GM18951 (cell line): ENCODE data around the gene VPS50.
A peak's percentile ranks its signal among the peaks of the same experiment; 100 is the strongest.

ENCODE experiments used
- POLR2A ChIP-seq: IDR thresholded peaks from 4 replicates; pipeline ENCODE4 v1.6.1; 2011; ENCODE audit warnings: mild to moderate bottlenecking; ENCODE audit not compliant: insufficient read length, insufficient read depth; ENCODE audit errors: extremely low read depth
- in situ Hi-C: fragments of 300-500 bp; cut with MboI; formaldehyde crosslinking; loops from one replicate; pipeline ENCODE4 v1.12.0; 2022; ENCODE audit warnings: low sequenced_read_pairs, mixed read lengths, inconsistent platforms; ENCODE audit not compliant: unreplicated experiment

VPS50 gene, protein sequence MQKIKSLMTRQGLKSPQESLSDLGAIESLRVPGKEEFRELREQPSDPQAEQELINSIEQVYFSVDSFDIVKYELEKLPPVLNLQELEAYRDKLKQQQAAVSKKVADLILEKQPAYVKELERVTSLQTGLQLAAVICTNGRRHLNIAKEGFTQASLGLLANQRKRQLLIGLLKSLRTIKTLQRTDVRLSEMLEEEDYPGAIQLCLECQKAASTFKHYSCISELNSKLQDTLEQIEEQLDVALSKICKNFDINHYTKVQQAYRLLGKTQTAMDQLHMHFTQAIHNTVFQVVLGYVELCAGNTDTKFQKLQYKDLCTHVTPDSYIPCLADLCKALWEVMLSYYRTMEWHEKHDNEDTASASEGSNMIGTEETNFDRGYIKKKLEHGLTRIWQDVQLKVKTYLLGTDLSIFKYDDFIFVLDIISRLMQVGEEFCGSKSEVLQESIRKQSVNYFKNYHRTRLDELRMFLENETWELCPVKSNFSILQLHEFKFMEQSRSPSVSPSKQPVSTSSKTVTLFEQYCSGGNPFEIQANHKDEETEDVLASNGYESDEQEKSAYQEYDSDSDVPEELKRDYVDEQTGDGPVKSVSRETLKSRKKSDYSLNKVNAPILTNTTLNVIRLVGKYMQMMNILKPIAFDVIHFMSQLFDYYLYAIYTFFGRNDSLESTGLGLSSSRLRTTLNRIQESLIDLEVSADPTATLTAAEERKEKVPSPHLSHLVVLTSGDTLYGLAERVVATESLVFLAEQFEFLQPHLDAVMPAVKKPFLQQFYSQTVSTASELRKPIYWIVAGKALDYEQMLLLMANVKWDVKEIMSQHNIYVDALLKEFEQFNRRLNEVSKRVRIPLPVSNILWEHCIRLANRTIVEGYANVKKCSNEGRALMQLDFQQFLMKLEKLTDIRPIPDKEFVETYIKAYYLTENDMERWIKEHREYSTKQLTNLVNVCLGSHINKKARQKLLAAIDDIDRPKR

DNA sequence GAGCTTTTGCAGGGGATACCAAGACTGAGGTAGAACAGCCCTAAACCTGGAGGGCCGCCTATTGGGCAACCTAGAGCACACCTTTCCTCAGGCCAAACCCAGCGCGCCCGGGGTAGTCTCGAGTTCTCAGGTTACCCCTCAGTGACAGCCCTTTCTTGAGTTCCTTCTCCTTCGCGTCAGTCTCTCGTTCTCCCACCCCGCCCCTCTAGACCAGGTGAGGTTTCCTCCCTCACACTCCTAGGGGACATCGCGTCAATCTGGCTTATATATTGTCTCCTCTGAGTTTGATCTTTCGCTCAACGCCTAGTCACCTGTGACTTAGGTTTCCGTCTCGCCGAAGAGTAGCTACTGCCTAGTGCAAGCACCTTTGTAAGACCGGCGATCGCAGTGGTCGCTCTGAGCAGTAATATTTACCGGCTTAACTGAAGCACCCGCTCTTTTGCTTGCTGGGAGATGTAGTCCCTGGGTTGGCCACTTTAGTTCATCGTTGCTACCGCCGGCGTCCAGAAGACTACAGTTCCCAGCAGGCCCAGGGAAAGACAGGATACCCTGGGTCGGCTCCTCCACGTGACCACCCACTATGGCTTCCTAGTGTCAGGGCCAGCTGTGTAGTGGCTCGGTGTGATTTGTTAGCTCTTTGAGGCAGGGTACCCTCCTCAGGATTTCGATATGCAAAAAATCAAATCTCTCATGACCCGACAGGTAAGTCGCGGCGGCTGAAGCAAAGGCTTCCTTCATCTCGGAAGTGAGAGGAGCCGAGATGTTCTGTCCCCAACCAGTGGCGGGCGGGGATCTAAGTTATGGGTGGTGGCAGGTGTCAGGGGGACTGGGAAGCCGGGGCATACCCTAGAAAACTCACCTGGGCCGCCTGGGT lies at the start of gene VPS50:
VPS50 (plus strand) TSS at position 568 of the 874 bp plus-strand sequence; CDS start at position 670, 102 bp downstream.
- in situ Hi-C loops: no loop called here
- peak; percentile 59 for TF ChIP-seq POLR2A

DNA sequence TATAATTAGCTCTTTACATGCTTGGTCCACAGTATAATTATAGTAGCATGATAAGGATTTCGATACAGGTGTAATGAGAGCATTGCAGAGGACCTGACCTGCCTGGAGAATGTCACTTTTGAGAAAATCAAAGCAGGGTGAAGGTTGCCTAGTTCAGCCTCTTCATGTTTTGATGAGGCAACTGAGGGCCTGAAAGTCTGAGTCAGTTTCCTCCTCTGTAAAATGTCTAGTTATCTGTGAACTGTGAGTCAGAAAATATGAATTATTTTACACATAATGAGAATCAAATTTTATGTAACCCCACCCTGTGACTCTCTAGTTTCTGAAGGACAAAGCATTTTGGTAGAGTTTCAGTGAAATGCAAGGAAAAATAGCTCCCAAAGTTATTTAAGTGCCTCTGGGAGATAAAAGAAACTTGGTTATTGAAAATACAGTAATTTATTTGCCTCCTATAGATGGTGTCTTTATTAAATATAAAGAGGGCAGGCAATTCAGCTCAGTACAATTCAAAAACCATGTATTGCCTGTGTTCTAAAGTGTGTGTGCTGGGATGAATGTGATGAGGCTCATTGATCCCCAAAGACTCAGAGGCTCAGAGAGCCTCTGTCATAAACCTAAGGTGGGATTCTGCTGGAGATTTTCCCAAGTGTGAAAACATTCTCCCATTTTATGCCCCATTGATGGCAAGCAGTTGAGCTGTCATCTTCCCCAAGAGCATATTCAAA lies 46.7 kb upstream of the VPS50 start:
- in situ Hi-C loops: no loop called here
- TF ChIP-seq POLR2A: no peak

DNA sequence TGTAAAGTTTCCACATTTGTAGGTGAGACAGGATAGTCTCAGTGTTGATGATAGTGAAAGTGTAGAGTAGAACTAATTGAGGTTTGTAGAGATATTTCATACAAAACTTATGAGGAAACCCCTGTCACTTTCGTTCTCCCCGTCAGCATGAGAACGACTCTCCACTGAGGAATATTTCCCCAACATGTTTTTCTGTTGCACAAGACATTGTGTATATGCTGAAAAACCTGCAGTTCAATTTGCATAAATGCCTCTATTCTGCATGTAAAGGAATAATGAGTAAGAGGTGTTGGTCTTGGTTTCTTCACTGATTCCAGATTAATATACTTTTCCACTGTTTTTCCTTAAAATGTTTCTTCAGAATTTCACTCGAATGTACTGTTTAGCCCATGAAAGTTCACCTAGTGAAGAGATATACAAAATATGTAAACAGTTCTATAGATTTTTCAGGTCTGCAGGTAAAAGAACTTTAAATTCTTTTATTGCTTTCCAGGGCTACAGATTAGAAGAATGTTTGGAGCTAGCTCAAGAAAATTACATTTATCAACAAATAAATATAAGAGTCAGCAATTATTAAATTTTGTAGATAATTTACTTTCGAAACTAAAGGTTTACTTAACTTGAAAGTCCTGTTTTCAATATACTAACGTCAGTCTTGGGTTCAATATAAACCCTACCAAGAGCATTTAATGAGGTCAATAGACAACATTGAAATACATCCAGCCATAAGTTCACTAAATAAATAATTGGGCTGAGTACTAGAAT lies 43.1 kb upstream of the VPS50 start:
- in situ Hi-C loops: no loop called here
- TF ChIP-seq POLR2A: no peak

DNA sequence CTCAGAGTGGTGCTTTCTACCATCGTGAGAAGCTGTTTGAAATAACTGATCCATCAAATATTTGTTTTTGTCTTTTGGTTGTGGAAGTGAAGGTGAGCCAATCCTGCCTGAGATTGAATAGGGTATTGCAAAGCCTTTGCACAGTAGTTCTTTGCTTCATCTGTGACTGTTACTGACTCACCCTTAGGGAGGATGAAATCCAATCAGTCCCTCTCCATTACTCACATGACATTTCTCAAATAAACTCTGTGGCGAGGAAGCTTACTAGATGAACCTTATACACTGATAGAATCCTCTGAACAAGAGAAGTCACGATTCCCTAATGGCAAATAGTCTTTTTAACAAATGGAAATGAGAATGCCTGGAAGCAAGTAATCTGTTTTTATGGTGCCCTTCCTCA lies 37.8 kb upstream of the VPS50 start:
- in situ Hi-C loops: no loop called here
- TF ChIP-seq POLR2A: no peak

DNA sequence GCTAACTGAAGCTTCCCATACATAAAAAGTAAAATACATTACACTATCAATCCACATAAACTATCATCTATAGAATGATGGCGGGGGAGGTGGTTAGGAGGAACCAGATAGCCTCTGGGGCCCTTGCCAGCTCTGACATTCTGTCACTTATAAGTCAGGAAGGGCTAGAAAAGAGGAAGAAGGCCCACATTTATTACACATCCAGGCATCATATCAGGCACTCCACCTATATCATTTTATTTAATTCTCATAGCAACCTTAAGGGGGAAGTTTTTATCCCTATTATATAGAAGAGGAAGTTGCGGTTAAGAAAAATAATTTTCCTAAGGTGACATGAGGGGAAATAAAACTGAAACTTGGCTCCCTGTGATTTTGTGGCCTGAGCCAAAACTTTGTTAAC lies 35.8 kb upstream of the VPS50 start:
- in situ Hi-C loops: no loop called here
- no peak for TF ChIP-seq POLR2A

DNA sequence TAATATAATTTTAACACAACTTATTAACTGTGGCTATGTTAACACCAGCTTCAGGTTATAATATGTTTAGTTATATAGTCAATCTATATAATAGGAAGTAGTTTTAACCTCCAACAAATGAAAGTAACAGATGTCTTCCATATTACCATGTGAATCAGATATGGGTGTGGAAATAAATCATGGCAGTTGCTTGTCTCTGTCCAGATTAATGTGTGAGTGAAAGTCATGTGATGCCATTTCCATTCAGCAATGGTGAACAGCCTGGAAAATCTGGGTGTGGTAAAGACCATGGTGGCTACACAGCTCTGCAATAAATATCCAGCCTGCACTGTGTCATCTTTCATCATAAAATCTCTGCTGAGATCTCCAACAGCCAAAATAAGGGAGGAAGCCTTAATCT lies 33.7 kb upstream of the VPS50 start:
- TF ChIP-seq POLR2A: no peak
- in situ Hi-C loops: no loop called here

DNA sequence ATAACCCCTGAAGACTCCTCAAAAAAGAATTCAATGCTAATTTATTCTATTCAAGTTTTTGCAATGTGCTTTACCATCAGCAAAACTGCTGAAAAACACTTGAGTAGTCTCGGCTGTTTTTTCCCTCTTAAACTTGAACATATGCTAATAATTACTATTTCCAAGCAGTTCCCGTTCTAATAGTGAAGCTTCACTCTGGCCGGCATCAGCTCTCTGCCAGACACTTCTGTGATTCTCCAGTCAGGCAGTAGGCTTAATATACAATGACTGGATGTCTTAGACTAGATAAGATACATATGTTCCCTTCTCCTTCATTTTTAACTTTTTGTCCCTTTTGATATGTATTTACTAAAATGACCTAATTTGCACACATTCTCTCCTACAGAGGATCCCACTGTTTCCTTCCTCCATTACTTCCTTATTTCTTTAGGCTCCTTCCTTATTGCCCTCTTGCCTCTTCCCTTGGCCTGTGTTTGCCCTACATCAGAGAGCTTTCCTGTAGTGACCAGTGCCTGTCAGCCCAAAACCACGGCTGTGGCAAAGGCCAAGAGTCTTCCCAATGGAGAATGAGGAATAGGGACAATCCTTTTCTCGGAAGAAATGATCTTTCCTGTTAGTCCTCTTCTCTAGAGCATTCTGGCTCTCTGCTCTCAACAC lies 29.4 kb upstream of the VPS50 start:
- TF ChIP-seq POLR2A: no peak
- in situ Hi-C loops: no loop called here

DNA sequence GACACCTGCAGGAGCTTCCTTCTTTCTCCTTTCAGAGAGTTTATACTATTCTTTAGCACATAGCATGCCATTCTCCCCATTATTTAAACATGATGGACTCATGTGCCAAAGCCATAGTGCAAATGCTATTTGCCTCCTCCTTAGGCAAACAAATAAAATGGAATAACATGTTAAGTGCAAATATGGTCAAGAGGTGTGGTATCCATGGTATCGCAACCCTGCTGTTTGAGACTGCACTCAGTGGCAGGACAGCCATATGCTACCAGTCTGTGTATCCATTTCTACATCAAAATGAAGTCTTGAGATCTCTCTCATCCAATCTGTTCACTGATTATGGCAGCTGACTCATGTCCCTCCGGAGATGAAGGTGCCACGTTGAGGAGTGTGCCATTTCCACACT lies 28.7 kb upstream of the VPS50 start:
- in situ Hi-C loops: no loop called here
- no peak for TF ChIP-seq POLR2A

DNA sequence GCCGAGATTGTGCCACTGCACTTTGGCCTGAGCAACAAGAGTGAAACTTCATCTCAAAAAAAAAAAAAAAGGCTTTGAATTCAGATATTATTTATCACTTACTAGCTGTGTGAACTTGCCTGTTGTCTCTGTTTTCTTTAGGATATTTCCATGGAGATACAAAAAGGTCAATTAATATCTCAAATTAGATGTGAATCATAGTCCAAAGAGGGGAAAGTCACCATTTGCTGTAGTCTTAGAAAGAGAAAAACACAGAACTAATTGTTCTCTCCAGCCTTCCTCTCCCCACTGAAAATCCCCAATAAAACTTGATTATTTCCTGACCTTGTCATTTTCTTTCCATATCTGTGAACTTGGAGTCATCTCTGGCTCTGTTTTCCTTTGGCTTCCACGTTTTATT lies 27.1 kb upstream of the VPS50 start:
- no peak for TF ChIP-seq POLR2A
- in situ Hi-C loops: no loop called here

DNA sequence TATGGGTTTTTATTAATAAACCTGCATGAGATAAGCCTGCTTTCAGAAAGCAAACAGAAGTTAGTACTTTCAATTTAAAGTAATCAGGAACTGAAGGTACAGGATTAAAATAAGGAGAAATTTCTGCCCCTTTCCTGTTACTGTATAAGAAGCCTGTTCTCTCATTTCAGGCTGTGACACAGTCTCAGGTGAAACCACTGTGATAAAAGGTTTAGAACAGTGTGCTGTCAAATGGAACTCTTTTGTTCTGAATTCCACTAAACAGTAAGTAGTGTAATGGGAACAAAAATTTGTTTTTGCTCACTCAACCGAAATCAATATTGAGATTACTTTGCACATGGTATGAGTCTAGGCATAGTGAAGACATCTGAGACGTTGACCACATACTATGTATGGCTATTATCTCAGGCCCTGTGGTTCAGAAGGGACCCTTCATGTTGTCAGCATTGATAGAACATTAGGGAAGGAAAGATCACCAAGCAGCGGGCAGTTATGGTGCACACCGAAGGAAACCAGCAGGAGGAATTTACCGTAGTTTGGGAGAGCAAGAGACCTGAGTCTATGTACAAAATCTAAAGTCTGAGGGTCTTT lies 20.8 kb upstream of the VPS50 start:
- no peak for TF ChIP-seq POLR2A
- in situ Hi-C loops: no loop called here

DNA sequence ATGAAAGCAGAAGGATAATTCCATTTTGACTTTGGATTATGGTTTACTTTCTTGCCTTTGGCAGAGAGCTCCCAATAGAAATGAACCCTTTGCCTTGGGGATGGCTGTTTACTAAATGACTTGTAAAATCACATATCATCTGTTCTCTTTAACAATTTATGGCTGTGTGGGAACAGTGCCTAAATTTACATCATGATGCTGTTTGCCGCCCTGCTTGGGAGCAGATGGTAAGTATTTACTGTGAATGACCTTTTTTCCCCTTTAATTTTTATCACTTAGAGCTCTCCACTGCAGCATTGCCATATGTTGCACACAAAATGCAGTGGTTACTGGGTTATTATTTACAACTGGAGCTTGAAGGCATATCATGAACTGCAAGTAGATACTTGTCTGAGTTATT lies 19.3 kb upstream of the VPS50 start:
- no peak for TF ChIP-seq POLR2A

More for the DNA sequence above, 19.3 kb upstream of the VPS50 start:
- in situ Hi-C loops: no loop called here
